DND-41 (cell line): ENCODE data around the gene TMOD2.

Experiments
- ATAC-seq: fragments of 200-7000 bp; cut with Tn5 transposase; 3 replicates; pipeline ENCODE4 v1.9.1; 2021; ENCODE audit warnings: low read depth; ENCODE audit not compliant: insufficient read depth
- DNase-seq: peaks from one replicate; pipeline ENCODE4 v3.0.0-alpha.2; 2020
- H2AFZ ChIP-seq: 2 replicates; pipeline ENCODE4 v1.6.0; 2012; ENCODE audit warnings: low read depth, low read length
- H3K27ac ChIP-seq: 2 replicates; pipeline ENCODE4 v1.5.1; 2012; ENCODE audit warnings: low read length, inconsistent platforms
- H3K27me3 ChIP-seq: fragments of 200-600 bp; sonication (generic); 2 replicates; pipeline ENCODE4 v1.6.0; 2012; ENCODE audit warnings: low read length, mild to moderate bottlenecking, inconsistent platforms; ENCODE audit not compliant: insufficient read depth, poor library complexity
- H3K36me3 ChIP-seq: 2 replicates; pipeline ENCODE4 v1.5.1; 2012; ENCODE audit warnings: low read length, inconsistent platforms; ENCODE audit not compliant: insufficient read depth
- H3K4me1 ChIP-seq: 2 replicates; pipeline ENCODE4 v1.5.1; 2012; ENCODE audit warnings: mild to moderate bottlenecking, low read length; ENCODE audit not compliant: insufficient read depth
- H3K4me2 ChIP-seq: 2 replicates; pipeline ENCODE4 v1.6.0; 2012; ENCODE audit warnings: mild to moderate bottlenecking, moderate library complexity, low read length, inconsistent platforms; ENCODE audit not compliant: insufficient read depth
- H3K4me3 ChIP-seq, 2 experiments: fragments of 200-600 bp in 1 of 2; shearing (Covaris generic) in 1 of 2; 2 replicates each; pipeline ENCODE4 v1.5.1; 2012 to 2016; ENCODE audit warnings: inconsistent platforms in 2 of 2, low read length in 2 of 2, mild to moderate bottlenecking in 2 of 2, low read depth in 1 of 2, moderate library complexity in 1 of 2
- H3K79me2 ChIP-seq: 2 replicates; pipeline ENCODE4 v1.6.0; 2012; ENCODE audit warnings: low read length, inconsistent platforms; ENCODE audit not compliant: insufficient read depth
- H3K9ac ChIP-seq: 2 replicates; pipeline ENCODE4 v1.6.0; 2012; ENCODE audit warnings: low read depth, mild to moderate bottlenecking, inconsistent platforms, low read length, moderate library complexity
- H3K9me3 ChIP-seq: 2 replicates; pipeline ENCODE4 v1.5.1; 2012; ENCODE audit warnings: low read length, moderate library complexity, mild to moderate bottlenecking, inconsistent platforms; ENCODE audit not compliant: insufficient read depth, severe bottlenecking
- H4K20me1 ChIP-seq: 2 replicates; pipeline ENCODE4 v1.6.0; 2012; ENCODE audit warnings: low read length; ENCODE audit not compliant: insufficient read depth
- CTCF ChIP-seq: IDR thresholded peaks from 2 replicates; pipeline ENCODE4 v1.5.1; 2012; ENCODE audit warnings: borderline replicate concordance, low read length, moderate library complexity, mild to moderate bottlenecking; ENCODE audit not compliant: poor library complexity, severe bottlenecking; ENCODE audit errors: extremely low read depth
- EZH2 ChIP-seq: IDR thresholded peaks from 3 replicates; pipeline ENCODE4 v1.6.1; 2012; ENCODE audit warnings: borderline replicate concordance, low read depth, mild to moderate bottlenecking, moderate library complexity, low read length, inconsistent platforms; ENCODE audit not compliant: severe bottlenecking

The TMOD2 gene

DNA sequence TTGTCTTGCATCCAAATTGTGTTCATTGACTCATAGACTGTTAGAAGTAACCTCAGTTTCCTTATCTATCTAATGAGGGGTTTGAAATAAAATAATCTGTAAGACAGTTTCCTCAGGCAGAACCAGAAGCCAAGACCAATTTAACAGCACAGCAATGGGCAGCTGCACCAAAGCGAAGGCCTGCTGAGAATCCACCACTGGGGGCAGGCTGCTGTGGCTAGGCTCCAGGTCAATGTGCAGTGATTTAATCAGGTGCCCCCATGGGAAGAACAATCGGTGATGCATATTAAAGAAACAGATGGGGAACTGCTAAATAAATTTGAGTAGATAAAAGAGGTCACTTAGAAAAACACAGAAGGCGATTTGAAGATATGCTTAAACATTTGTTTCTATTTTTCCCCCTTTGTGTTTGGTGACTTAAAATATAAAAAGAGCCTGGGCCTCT is 50.0 kb downstream of the TMOD2 start:
- Histone ChIP-seq H3K36me3 (peaks cover 15% of the 10 kb centered on the region), H3K4me1 (no peaks in the 10 kb centered on the region), H2AFZ (no peak overlapping the region), H3K4me3 (no peak overlapping the region), H4K20me1 (no peaks in the 10 kb centered on the region), H3K9ac (no peak overlapping the region), H3K4me2 (no peak overlapping the region), H3K79me2 (no peaks in the 10 kb centered on the region), H3K27ac (no peak overlapping the region), H3K9me3 (no peaks in the 10 kb centered on the region), H3K27me3 (no peaks in the 10 kb centered on the region)
- DNase-seq (no peak), ATAC-seq (no peak; the same call in 2 of the 3 replicates)
- TF ChIP-seq EZH2 (no peak), CTCF (peak; percentile 36)

- H2AFZ ChIP-seq: no peak overlapping the region
- H3K79me2 ChIP-seq: no peaks in the 10 kb centered on the region
- H3K4me3 ChIP-seq: no peak overlapping the region
- peaks cover 21% of the 10 kb centered on the region for H3K36me3 ChIP-seq
- DNase-seq (no peak), ATAC-seq (no peak)
- H3K27me3 ChIP-seq: no peaks in the 10 kb centered on the region
- H3K4me2 ChIP-seq: no peak overlapping the region
- no peaks in the 10 kb centered on the region for H4K20me1 ChIP-seq
- no peak overlapping the region for H3K27ac ChIP-seq
- no peaks in the 10 kb centered on the region for H3K4me1 ChIP-seq
- TF ChIP-seq EZH2: no peak
- TF ChIP-seq CTCF: no peak
- no peaks in the 10 kb centered on the region for H3K9me3 ChIP-seq
- H3K9ac ChIP-seq: no peak overlapping the region
Observed at GRCh38 chr15:51802593-51802992, 51.2 kb downstream of the TMOD2 start.

- H3K4me3 ChIP-seq: no peak overlapping the region
Observed at GRCh38 chr15:51803965-51804364, 52.6 kb downstream of the TMOD2 start.

More at GRCh38 chr15:51803965-51804364, 52.6 kb downstream of the TMOD2 start:
- H3K36me3 ChIP-seq: peaks cover 19% of the 10 kb centered on the region
- TF ChIP-seq CTCF: no peak
- TF ChIP-seq EZH2: no peak
- no peak overlapping the region for H3K27ac ChIP-seq
- no peak overlapping the region for H2AFZ ChIP-seq
- no peaks in the 10 kb centered on the region for H3K27me3 ChIP-seq
- H3K4me2 ChIP-seq: no peak overlapping the region
- no peaks in the 10 kb centered on the region for H3K9me3 ChIP-seq
- H4K20me1 ChIP-seq: no peaks in the 10 kb centered on the region
- H3K9ac ChIP-seq: no peak overlapping the region
- no peaks in the 10 kb centered on the region for H3K79me2 ChIP-seq
- no peaks in the 10 kb centered on the region for H3K4me1 ChIP-seq
- ATAC-seq (no peak), DNase-seq (no peak)
